ENCODE results near the gene GNG13. TPM values are rescaled to one million over a fixed set of nuclear protein-coding genes. Genes with fewer than 3 reads are reported as not detected.

GNG13 gene
- total RNA-seq, 4 donors from 2014 or later: not detected

DNA sequence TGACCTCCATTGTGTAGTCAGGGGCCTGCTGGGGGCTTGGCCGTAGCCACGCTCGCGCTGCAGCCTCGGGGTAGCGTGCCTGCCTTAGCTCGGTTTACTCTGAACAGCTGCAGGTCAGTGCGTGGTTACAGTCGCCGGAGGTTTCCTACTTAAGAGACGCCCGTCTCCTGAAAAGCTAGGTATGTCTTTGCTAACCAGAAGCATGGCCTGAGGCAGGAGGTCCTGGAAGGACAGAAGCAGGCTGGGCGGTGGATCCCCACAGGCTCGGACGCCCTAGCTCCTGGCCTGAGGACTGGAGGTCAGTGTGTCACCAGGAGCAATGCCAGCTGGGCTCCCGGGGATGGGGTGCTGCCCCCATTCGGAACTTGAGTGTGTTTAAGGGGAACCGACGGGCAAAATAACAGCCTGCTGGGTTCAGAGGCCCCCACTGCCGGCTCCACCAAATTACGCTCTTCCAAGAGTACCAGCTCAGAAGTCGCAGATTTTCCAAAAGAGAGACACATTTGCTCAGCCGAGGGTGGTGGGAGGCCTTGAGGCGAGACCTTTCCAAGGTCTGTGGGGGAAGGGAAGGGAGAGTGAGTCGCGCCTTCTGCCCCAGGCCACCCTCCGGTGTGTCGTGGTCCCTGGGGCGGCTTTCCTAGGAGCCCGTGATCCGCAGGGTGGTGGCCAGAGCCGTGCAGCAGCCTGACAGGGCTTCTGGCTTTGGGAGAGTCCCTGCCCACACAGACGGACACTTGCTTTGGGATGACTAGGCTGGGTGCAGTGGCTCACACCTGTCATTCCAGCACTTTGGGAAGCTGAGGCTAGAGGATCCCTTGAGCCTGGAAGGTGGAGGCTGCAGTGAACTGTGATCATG, 3.9 kb upstream of the GNG13 start:
- intact Hi-C loops (cut with DNase I; ENCODE audit: low total_unique reads): no loop called here
- Histone ChIP-seq H3K27me3 (peaks cover 11 to 22% of the 10 kb centered on the region in 2 donors), H3K9me3 (no peaks in the 10 kb centered on the region), H3K4me3 (no peak overlapping the region), H3K4me1 (no peaks in the 10 kb centered on the region), H3K27ac (no peak overlapping the region), H3K36me3 (no peaks in the 10 kb centered on the region)
- TF ChIP-seq, protein P1, sequence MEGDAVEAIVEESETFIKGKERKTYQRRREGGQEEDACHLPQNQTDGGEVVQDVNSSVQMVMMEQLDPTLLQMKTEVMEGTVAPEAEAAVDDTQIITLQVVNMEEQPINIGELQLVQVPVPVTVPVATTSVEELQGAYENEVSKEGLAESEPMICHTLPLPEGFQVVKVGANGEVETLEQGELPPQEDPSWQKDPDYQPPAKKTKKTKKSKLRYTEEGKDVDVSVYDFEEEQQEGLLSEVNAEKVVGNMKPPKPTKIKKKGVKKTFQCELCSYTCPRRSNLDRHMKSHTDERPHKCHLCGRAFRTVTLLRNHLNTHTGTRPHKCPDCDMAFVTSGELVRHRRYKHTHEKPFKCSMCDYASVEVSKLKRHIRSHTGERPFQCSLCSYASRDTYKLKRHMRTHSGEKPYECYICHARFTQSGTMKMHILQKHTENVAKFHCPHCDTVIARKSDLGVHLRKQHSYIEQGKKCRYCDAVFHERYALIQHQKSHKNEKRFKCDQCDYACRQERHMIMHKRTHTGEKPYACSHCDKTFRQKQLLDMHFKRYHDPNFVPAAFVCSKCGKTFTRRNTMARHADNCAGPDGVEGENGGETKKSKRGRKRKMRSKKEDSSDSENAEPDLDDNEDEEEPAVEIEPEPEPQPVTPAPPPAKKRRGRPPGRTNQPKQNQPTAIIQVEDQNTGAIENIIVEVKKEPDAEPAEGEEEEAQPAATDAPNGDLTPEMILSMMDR (IDR thresholded peaks at IDR 0.05): no peak
- TF ChIP-seq POLR2A (IDR thresholded peaks at IDR 0.05): no peak
- DNase-seq: no peak

DNA sequence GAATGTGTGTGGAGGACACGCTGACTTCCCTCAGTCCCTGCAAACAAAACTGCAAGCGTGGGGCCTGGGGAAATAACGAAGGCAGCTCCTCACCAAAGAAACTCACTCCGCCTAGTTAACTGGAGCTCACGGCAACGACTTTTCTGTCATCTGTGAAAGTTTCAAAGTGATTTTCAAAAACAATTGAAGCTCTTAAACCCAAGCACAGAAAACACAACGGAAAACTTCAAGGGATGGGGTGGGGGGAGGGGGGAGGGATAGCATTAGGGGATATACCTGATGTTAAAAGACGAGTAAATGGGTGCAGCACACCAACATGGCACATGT, 3.2 kb upstream of the GNG13 start:
- H3K4me1 ChIP-seq: no peaks in the 10 kb centered on the region
- H3K27me3 ChIP-seq: peaks cover 11 to 22% of the 10 kb centered on the region in 2 donors
- no peak for DNase-seq
- no peaks in the 10 kb centered on the region for H3K9me3 ChIP-seq
- H3K36me3 ChIP-seq: no peaks in the 10 kb centered on the region
- H3K27ac ChIP-seq: no peak overlapping the region
- intact Hi-C loops (cut with DNase I; ENCODE audit: low total_unique reads): no loop called here
- no peak overlapping the region for H3K4me3 ChIP-seq
- TF ChIP-seq, protein P1 (IDR thresholded peaks at IDR 0.05): no peak
- no peak for TF ChIP-seq POLR2A (IDR thresholded peaks at IDR 0.05)

DNA sequence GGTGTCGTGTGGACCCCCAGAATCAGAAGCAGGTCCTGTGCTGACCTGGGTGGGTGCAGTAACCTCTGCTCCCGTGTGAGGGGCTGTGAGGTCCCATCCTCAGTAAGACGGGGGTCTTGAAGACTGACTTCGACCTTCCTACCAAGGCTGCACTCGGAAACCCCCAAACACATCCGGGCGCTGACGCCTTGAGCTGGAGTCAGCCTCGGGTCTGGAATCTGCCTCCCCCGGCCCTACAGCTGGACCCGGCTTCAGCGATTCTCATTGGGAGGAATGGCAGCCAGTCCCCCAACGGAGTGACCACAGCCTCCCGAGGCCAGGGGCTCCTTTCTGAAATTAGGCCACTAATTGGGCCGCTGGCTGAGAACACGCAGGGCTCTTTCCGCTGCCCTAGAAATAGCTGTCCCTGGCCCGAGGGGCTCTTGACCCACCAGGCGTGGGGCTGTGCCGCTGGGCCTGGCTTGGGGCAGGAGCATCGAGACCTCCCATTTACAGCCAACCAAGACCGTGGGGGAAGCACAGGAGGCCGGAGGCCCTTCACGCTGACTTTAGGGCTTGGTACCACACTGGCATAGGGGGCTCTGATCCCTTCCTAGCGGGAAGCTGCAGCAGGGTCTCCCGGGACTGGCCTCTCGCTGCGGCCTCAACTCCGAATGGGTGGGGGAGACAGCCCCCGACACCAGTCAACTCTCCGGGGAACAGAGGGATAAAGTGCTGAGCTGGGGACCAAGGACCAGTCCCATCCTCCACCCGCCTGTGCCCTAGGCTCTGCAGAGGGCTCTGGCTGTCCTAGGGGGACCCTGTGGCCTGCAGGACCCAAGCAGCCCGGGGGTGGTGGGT, 2.6 kb upstream of the GNG13 start:
- Histone ChIP-seq H3K36me3 (no peaks in the 10 kb centered on the region), H3K4me3 (no peak overlapping the region), H3K9me3 (no peaks in the 10 kb centered on the region), H3K27me3 (peaks cover 11 to 22% of the 10 kb centered on the region in 2 donors), H3K4me1 (no peaks in the 10 kb centered on the region), H3K27ac (no peak overlapping the region)
- intact Hi-C loops (cut with DNase I; ENCODE audit: low total_unique reads): no loop called here
- no peak for DNase-seq
- TF ChIP-seq POLR2A (IDR thresholded peaks at IDR 0.05): no peak
- TF ChIP-seq, protein P1 (IDR thresholded peaks at IDR 0.05): no peak

DNA sequence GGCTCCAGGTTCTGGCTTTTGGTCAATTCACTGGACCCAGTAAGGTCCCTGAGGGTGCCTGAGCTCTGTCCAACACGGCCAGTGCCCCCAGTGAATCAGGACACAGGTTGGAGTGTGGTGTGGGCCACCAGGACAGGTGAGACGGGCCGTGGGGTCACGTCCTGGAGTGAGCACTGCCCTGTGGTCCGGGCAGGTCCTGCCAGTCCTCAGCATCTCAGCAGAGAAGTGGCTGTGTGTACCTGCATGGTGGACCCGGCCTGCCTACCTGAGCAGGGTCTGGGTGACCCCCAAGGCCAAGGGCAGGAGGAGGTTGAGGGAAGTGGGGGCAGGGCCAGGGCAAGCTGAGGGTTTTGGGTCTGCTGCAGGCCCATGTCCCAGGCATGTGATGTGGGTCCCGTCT, 1.9 kb upstream of the GNG13 start:
- Histone ChIP-seq H3K27ac (no peak overlapping the region), H3K36me3 (no peaks in the 10 kb centered on the region), H3K4me3 (no peak overlapping the region), H3K27me3 (peaks cover 11 to 22% of the 10 kb centered on the region in 2 donors), H3K4me1 (no peaks in the 10 kb centered on the region), H3K9me3 (no peaks in the 10 kb centered on the region)
- TF ChIP-seq POLR2A (IDR thresholded peaks at IDR 0.05): no peak
- TF ChIP-seq, protein P1 (IDR thresholded peaks at IDR 0.05): no peak
- intact Hi-C loops (cut with DNase I; ENCODE audit: low total_unique reads): no loop called here
- no peak for DNase-seq
